ENCODE results near the gene GPR84.

Gene GPR84

DNA sequence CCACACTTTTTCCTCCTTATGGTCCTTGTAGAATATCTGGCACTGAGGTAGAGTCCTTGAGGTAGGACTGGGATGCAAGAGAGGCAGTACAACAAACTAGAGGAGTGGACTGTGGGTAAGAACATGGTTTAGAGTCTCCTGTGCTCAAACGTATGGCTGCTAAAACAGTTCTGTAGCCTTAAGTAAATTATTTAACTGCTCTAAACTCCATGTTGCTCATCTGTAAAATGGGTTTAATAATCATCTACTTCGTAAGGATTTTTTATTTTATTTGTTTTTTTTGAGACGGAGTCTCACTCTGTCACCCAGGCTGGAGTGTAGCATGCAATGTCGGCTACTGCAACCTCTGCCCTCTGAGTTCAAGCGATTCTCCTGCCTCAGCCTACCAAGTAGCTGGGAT lies 42.9 kb downstream of the GPR84 start:
- no peak for DNase-seq

All from NK-92 treated with Interleukin-12 subunit alpha and Interleukin-12 subunit beta, amount 100 ng/mL, for 24 hours (cell line).